MM.1S (cell line): Measurements from ENCODE around the gene MAPK12.

Source experiments
- CTCF ChIP-seq: fragments of 300-600 bp; sonication (generic); IDR thresholded peaks from 2 replicates; pipeline ENCODE4 v1.5.1; 2016; ENCODE audit warnings: antibody characterized with exemption, low read length, mixed read lengths
- EZH2 ChIP-seq: fragments of 300-600 bp; sonication (generic); optimal IDR thresholded peaks from 2 replicates; pipeline ENCODE3; 2017; ENCODE audit warnings: low read depth, mild to moderate bottlenecking, antibody characterized with exemption, low read length, mixed read lengths

- TF ChIP-seq CTCF = no peak
- TF ChIP-seq EZH2 = no peak
Measured at GRCh38 chr22:50203288-50203687, 58.2 kb downstream of the MAPK12 start.
